ENCODE measurements around the gene BDKRB2. TPM values are rescaled to one million over a fixed set of nuclear protein-coding genes. Genes with fewer than 3 reads are reported as not detected.

The BDKRB2 gene
- total and polyA plus RNA-seq, 2 of the 4 experiments (the other 2 are of a cell fraction), result 60.9 to 73.1 TPM

DNA sequence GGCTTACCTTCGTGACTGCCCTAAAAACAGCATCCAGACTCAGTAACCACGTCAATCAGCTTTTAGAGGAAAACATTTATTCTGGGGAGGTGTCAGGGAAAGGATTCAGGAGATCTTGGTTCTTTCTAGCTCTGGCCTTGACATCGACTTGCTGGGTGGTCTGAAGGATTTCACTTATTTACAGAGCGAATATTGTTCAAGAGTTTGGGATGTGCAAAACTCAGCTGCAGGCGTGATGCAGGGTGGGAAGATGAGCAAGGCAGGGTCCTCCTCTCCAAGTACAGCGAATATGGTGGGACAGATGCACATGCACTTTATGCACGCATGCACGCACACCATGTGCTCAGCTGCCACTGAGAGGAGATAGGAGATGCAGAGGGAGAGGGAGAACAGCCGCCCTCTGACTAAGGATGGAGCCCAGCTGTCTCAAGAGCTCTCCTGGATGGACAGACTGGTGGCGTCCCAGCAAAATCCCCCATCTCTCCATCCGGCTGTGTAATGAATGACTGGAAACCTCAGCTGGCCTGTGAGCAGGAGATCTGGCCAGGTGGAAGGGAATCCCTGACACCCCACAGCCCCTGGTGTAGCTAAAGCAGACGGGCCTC is 27.0 kb downstream of the BDKRB2 start:
- WGBS, 2 experiments (ENCODE audit: extremely low coverage in 2 of 2, insufficient read length in 1 of 2), result 100% methylated on average over 2 of the region's 12 CpGs; no CpG with 5 or more reads in 1 of the 2 experiments
- H3K23ac ChIP-seq (ENCODE audit: low read depth, low read length), result peak overlapping the region; percentile 20; the same call in 1 of the 2 replicates
- no peak overlapping the region for H3K4ac ChIP-seq (ENCODE audit: low read depth, low read length)
- H2AK5ac ChIP-seq (ENCODE audit: low read depth, low read length), result no peak overlapping the region
- DNase-seq (no peak), ATAC-seq (ENCODE audit: low read depth) (no peak)
- H3K56ac ChIP-seq (ENCODE audit: extremely low read depth, insufficient read depth, low read length), result no peak overlapping the region
- dilution Hi-C loops (cut with HindIII; ENCODE audit: low sequenced_read_pairs, unreplicated experiment), result no loop called here
- H2BK5ac ChIP-seq (ENCODE audit: low read depth, low read length, poor library complexity, severe bottlenecking), result no peak overlapping the region
- no TSS peak for BruUV-seq (replicated peaks)
- H2BK120ac ChIP-seq (ENCODE audit: low read depth, low read length), result no peak overlapping the region
- no peak overlapping the region for H4K5ac ChIP-seq (ENCODE audit: low read depth, low read length)
- H2AFZ ChIP-seq (replicated peaks; ENCODE audit: low read length, poor library complexity), result no peak overlapping the region
- ChIA-PET CTCF (interaction anchor here (0.9 to 2.0 kb wide), 2 partner anchors 43 to 131 kb away, joined by 3 to 8 read pairs; no protein-coding TSS in a partner anchor), POLR2A (ENCODE audit: unreplicated experiment) (no interaction called here)
- no peak overlapping the region for H2BK15ac ChIP-seq (ENCODE audit: low read depth, low read length)
- H2AK9ac ChIP-seq (replicated peaks; ENCODE audit: low read depth, low read length, poor library complexity), result no peak overlapping the region
- H4K91ac ChIP-seq (ENCODE audit: insufficient read depth, low read depth, low read length), result no peak overlapping the region; the same call in 1 of the 2 replicates
- H3K79me1 ChIP-seq (ENCODE audit: low read depth in 1 of 2, low read length in 2 of 2), result peaks cover 32 to 85% of the 10 kb centered on the region in 2 experiments
- no peak overlapping the region for H4K8ac ChIP-seq (ENCODE audit: low read depth in 2 of 2, low read length in 2 of 2)
- H2BK20ac ChIP-seq (ENCODE audit: low read depth, low read length), result no peak overlapping the region
- H3K4me1 ChIP-seq (ENCODE audit: control insufficient read depth, insufficient read depth, low read length), result peaks cover 14% of the 10 kb centered on the region
- in situ Hi-C loops (cut with MboI; ENCODE audit: low sequenced_read_pairs), result no loop called here
- H3K27ac ChIP-seq (ENCODE audit: insufficient read depth, low read length), result no peak overlapping the region
- no peak for TF ChIP-seq FOS (IDR thresholded peaks at IDR 0.05; ENCODE audit: low read depth, low read length)
- H3K9me1 ChIP-seq (ENCODE audit: insufficient read depth, low read length), result peaks cover 38% of the 10 kb centered on the region
- H3K14ac ChIP-seq (replicated peaks; ENCODE audit: low read depth, low read length), result no peak overlapping the region
- H3K4me3 ChIP-seq (ENCODE audit: insufficient read depth, low read depth, low read length), result no peak overlapping the region
- peaks cover 78% of the 10 kb centered on the region for H3K36me3 ChIP-seq (ENCODE audit: control insufficient read depth, insufficient read depth, low read length)
- H3K27me3 ChIP-seq (ENCODE audit: control insufficient read depth, insufficient read depth, low read length), result no peaks in the 10 kb centered on the region
- H3K4me2 ChIP-seq (ENCODE audit: low read depth, low read length), result no peak overlapping the region
- H3K9ac ChIP-seq (ENCODE audit: low read depth, low read length), result no peak overlapping the region
- intact Hi-C loops (cut with micrococcal nuclease), result no loop called here
- peaks cover 52% of the 10 kb centered on the region for H4K20me1 ChIP-seq (ENCODE audit: insufficient read depth, low read length)
- no peaks in the 10 kb centered on the region for H3K9me3 ChIP-seq (ENCODE audit: control insufficient read depth, insufficient read depth, low read length)
- no peak overlapping the region for H3K18ac ChIP-seq (ENCODE audit: low read depth, low read length)

Data from IMR-90 (cell line).